GM19035 (cell line): ENCODE data around the gene BRSK2.

Source experiments
- ATAC-seq: cut with Tn5 transposase; IDR thresholded peaks from one replicate; pipeline ENCODE4 v1.9.1; 2021; ENCODE audit not compliant: unreplicated experiment

Gene BRSK2

DNA sequence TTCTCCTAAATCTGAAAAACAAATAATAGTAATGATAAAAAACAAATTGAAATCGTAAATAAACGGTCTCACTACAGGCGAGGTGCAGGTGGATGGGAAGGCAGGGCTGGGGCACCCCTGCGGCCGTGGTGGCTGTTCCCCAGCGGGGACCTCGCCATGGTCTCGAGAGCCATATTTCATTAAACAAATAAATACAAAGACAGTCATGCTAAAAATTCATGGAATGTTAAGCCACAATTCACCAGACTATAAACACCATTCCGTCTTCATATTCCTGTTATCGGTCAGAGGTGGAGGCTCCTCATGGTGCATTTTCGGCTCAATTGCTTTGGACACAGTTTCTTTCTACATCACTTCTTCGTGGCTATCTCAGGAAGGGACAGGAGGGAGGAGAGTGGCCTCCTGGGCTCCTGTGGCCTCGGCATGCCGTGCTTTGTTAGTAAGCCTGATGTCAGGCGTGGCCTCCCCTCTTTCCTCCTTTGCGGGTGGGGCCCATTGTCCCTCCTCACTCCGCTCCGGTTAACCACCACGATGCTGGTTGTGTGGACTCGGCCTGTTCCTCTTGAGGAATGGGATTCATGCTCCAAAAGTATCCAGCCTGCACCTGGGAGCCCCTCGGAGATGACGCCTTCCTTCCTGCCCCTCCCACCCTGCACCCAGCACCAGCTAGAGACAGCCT lies 16.1 kb upstream of the BRSK2 start:
- no peak for ATAC-seq

DNA sequence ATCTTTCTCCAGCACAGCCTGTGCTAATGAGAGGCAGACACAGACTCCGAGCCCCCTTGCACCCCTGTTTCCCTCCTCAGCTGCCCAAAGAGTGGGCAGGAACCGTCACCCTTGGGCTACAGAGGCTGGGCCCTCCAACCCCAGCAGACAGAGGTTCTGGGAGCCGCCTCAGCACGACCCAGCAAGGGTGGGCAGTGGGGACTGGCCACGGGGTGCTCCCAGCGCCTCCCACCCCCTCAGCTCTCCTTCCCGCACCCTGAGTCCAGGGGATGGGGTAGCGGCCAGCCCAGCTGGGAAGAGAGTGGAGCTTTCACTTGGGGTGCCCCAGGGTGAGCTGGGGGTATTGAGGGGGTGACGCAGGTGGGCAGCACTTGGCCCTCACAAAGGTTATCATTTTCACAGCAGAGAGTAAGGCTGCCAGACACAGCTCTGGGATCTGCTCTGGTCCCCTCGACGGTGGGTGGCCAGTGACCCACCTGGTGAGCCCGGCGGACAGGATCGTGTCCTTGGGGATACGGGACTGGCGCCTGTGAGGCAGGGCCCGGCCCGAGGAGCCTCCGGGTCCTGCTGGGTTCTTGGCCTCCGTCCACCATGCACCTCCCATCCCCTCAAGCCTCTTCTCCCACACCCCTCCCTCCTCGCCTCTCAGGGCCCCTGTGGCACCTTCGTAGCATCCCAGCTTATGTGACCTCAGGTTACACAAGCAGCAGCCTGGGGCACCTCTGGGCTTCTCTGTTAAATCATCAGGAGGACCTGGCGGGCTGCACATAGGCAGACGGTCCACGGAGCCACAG lies 14.4 kb upstream of the BRSK2 start:
- no peak for ATAC-seq

DNA sequence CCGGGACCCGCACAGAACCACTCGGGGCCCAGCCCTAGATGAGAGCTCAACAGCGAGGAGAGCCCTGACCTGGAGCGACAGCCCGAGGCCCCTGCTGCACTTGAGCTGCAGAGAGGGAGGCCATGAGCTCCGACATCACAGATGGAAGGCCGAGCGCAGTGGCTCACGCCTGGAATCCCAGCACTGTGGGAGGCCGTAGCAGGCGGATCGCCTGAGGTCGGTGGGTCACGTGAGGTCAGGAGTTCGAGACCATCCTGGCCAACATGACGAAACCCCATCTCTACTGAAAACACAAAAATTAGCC lies 13.8 kb upstream of the BRSK2 start:
- ATAC-seq, result no peak

DNA sequence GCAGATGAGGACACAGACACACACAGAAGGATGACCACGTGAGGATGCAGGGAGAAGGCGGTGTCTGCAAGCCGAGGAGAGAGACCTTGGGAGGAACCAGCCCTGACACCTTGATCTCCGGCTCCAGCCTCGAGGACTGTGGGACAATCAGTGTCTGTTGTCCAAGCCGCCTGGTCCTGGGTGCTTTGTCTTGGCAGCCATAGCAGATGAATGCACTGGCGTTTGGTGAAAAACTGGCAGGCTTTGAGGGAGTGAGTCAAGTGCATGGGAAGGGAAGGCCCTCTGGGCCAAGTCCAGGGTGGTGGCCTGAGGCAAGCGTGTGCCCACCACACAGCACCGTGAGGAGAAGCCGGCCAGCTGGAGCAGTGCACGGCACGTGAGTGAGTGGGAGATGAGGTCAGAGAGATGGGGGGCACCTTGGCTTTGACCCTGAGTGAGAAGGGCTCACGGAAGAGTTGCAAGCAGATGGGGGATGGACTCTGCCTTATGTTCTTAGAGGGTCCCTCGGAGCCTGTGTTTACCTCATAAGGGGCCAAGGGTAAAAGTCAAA lies 12.4 kb upstream of the BRSK2 start:
- no peak for ATAC-seq

DNA sequence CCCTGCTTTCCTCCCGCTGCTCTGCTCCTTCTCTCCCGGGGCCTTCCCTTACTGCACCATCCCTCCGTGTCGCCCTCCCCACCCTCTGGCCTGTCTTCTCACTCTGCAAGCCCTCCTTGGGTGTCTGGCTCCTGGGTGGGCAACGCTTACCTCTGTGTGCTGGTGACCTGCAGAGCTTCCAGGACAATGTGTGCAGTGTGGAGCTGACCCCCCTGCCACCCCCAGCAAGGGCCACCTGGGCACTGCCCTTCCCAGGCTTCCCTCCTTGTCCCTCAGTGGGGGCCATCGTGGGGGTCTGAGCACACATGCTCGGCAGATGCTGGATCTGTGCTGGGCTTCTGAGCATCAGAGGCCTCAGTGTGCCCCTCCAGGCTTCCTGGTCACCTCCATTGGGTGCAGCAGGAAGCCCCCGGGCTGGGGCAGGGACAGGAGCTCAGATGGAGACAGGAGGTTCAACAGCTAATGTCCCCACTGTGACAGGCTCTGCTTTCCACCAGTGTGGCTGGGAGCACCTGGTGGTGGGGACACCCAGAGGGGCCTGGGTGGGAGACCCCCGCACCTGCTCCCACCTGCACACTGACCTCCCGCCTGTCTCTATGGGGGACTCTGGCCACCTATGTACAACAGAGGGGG lies 7.8 kb upstream of the BRSK2 start:
- no peak for ATAC-seq

DNA sequence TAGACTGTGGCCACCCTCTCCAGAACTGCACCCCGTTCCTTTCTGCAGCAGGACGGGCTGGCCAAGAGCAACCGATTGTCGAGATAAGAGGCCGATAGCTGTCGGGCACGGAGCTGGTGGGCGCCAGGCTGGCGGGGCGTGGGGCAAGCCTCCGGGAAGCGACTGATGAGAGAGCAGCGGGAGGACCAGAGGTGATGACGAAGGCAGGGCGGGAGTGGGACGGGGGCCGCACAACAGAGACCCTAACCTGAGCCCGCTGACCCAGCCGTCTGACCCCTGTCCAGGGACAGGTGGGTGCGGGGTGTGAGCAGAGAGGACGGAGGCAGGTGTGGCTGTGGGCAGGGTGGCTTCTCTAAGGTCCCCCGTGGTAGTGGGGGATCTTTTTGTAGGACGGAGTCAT lies 7.3 kb upstream of the BRSK2 start:
- no peak for ATAC-seq

DNA sequence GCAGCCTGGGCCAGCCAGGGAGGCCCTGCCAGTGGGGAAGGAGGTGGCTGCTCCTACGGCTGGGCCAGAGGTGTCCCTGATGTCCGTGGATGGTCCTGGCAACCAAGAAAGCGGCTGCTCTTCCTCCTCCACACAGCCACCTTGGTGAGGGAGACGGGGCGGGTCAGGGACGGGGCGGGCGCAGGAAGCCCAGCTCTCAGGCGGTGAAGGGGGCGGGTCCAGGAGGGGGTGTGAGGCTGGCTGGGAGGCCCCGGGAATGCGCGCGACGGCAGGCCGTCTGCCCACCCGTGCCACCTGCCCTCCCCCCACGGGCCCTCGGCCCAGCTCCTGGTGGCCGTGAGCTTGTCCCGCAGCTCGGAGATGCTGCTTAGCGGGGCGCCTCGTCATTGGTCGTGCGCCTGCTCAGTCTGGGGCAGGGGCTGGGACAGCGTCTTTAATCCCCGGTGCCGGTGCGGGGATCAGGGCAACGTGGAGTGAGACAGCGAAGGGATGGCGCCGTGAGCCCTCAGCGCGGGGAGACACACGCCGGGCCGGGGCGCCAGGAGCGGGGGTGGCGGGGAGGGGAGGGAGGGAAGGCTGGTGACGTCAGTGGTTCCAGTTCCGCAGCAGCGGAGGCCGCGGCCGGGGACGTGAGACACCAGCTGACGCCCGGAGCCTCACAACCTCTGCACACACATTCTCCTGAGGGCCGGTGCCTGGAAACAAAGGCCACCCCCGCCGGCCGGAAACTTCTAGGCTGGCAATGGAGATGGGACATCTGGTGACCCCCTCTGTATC lies 6.7 kb upstream of the BRSK2 start:
- peak; percentile 80 for ATAC-seq

DNA sequence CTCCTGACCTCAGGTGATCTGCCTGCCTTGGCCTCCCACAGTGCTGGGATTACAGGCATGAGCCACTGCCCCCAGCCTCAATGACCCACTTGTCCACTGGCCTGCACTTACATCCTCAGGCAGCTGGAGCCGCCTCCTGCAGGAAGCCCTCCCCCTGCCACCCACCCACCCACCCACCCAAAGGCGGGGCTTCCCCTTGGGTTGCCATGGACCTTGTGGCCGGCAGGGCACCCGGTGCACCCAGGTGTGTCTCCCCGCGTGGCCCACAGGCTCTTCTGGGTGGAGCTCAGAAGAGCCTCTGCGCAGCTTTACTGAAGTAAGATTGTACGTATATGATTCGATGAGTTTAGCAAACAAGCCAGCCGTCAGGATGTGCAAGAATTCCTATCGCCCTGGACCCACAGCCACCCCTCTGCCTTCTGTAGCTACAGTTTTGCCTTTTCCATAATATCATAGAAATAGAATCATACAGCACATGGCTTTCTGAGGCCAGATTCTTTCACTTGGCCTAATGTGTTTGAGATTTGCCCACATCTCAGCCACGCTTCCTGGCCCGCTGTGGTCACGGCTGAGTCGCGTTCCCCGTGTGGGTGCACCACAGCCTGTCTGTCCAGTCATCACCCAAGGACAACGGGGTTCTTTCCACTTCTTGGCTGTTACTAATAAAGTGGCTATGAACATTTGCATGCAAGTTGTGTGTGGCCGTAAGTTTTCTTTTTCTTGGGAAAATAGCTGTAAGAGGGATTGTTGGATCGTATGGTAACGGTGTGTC lies 5.3 kb upstream of the BRSK2 start:
- no peak for ATAC-seq

DNA sequence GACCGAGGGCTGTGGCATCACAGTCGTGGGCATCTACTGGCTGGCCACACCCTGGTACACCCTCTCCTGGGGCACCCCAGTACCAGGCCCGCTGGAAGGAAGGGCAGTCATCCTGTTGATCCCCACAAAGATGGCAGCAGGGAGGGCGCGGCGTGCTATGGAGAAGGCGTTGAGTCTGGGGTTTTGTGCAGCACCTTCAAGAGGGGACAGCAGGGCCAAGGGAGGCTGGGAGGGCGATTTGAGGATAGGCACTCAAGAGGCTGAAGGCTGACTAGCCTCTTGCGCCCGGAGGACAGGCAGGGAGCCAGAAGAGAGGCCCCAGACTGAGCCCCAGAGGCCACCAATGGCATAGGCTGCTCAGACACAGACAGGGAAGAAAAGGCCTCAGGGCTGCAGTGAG lies 2.2 kb upstream of the BRSK2 start:
- no peak for ATAC-seq

DNA sequence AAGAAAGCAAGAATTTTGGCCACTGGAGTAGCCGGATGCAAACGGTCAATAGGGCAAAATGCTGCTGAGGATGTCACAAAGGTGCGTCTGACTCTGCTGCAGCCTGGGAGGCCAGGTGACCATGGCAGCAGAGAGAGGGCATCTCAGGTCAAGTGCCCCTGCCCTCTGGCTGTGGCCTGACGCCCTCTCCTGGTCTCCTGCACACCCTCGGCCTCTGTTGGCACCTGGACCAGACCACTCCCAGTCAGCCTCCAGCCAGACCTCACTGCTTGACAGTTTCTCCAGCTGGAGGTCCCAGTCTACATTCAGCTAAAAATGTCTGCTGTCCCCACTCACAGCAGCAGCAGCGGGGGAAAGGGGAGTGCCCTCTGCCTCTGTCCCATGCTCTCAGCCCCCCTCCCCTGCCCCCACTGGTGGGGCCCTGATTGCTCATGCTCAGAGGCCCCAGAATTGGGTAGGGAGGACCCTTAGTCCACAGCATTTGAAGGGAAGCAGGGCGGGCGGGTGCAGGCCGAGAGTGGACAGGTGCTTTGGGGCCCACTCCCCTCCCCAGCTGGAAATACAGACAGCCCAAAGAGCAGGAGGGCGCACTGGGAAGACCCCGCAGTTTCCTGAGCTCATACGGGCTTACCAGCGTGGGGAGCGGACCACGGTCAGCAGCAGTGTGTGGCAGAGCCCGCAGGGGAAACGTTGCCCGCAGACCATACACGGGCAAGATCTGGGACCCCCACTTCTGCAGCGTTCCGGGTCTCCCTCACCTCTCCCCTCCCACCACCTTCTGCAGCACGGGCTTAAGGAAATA lies 1.6 kb upstream of the BRSK2 start:
- ATAC-seq, result no peak

DNA sequence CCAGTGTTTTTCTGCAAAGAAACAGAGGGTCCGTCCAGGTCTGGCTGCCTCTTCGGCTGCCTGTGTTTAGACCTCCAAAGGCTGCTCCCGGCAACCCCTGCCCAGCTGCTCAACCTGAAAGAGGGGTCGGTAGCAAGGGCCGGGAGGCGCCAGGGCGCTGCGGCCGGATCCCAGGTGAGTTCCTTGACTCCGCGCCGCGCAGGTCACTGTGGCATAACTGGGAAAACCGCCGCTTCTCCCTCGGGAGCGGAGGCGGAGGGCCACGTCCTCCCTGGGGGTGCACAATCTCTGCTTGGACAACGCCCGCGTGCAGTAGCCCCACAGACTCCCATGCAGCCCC lies 1.0 kb upstream of the BRSK2 start:
- no peak for ATAC-seq

DNA sequence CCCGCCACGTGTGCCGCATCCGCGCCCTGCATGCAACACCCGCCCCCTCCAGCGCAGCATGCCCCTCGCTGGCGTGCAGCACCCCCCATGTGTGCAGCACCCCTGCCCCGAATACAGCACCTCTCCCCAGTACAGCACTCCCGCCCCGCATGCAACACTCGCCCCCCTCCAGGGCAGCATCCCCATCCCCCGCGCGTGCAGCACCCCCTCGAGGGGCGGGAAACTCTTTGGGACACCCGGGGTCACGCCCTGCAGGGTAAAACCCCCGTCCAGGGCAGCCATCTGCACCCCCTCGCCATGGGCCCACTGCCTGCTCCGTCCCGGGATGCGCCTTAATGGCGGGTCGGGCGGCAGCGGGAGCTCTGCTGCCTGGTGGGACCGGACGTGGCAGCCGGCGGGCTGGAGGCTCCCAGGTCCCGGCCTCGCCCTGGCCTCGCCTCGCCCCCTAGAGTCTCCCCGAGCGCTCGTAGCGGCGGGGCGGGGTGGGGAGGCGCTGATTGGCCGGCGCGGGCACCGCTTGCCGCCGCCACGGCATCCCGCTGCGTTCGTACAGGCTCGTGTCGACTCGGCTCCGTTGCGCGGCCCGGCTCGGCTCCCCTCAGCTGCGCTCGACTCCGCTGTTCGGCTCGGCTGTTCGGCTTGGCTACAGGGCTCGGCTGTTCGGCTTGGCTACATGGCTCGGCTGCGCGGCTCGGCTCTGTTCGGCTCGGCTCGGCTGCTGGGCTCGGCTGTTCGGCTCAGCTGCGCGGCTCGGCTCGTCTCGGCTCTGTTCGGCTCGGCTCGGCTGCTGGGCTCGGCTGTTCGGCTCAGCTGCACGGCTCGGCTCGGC lies 417 bp upstream of the BRSK2 start:
- ATAC-seq, result peak; percentile 93

DNA sequence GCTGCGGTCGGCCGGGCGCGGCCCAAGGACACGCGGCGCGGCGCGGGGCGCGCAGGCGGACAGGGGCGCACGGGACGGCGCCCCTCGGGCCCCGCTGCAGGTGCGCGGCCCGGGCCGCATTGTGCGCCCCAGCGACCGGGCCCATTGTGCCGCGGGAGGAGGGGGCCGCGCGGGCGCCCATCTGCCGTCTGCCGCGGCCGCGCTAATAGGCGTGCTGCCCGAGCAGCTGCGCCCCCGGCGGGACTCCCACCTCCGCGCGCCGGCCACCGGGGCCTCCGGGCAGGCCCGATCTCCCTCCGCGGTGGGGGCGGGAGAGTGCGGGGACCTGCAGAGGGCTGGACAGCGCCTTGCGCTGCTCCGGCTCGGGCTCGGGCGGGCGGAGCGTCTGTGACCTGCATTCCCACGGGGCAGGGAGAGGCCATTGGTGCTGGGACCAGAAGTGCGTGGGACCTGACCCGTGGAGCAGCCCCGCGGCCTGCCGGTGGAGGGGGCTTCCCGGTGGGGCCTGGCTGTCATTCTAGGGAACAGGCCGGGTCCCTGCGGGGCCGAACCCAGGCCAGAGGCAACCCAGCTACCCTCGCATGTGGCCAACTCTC lies 933 bp downstream of the BRSK2 start:
- no peak for ATAC-seq

DNA sequence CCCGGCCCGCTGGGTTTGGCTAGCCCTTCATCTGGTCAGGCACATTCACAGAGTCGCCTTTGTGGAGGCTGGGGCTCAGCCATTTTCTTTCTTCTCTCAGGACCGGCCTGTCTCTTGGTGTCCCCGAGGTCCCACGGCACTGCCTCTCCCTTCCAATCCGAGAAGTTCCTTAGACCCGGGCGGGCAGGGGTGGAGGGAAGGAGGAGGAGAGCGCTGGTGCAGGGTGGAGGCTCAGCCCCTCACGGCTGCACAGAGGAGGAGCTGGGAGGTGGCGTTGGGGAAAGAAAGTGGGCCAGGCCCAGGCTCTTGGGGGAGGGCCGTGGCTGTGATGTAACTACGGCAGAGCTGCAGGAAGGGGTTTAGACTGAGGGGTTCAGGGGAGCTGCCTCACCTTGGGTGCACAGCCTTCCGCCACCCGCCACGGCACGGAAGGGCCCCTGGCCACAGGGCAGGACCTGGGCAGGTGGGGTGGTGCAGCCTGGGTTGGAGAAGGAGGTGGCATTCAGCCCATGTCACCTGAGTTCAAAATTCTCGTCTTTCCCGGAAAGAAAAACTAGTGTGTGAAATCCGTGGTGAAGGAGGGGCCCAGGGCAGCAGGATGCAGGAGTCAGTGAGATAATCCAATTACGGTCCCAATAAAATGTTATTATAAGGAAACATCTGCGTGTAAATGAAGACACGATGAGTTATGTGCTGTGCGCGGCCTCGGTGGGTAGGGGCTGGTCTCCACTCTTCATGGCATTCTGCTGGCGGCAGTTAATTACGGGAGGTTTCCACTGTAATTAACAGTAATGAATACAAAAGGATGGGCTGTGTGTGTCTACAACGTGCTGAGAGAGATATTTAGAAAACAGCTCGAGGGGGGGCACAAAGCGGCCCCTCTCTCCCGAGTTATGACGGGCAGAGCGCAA lies 1.7 kb downstream of the BRSK2 start:
- no peak for ATAC-seq

DNA sequence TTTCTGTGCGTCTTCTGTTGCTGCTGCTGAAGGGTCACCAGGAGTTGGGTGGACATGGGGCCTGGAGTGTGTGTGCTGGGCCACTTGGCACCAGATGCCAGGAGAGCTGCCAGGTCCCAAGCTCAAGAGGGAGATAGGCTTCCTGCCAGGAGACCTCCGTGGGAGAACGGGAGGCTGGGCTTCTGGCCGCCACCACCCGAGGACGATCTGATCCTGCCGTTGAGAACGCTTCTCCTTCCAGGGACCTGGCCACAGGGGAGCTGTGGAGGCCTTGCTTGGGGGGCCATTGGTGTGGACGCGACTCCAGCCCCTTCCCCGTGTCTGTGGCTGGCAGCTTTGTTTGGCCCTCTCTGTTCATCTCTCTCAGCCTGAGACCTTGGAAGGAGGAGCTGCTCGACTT lies 2.4 kb downstream of the BRSK2 start:
- no peak for ATAC-seq

DNA sequence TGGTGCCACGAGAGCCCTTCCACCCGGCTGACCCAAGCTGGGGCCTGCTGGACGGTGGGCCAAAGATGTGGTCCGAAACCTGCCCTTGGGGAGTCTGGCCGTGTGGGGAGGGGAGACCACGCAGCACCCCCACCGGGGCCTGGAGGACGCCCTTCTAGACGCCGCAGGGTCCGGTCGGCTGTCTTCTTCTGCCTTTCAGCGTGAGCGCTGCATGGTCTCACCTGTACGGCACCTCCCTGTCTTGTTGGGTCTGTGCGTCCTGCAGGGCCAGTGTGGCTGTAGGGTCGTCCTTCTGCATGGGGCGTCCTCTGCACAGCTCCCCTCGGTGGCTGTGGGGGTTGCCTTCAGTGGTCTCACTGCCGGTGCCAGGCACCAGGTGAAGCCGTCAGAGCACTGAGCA lies 2.8 kb downstream of the BRSK2 start:
- ATAC-seq, result no peak

DNA sequence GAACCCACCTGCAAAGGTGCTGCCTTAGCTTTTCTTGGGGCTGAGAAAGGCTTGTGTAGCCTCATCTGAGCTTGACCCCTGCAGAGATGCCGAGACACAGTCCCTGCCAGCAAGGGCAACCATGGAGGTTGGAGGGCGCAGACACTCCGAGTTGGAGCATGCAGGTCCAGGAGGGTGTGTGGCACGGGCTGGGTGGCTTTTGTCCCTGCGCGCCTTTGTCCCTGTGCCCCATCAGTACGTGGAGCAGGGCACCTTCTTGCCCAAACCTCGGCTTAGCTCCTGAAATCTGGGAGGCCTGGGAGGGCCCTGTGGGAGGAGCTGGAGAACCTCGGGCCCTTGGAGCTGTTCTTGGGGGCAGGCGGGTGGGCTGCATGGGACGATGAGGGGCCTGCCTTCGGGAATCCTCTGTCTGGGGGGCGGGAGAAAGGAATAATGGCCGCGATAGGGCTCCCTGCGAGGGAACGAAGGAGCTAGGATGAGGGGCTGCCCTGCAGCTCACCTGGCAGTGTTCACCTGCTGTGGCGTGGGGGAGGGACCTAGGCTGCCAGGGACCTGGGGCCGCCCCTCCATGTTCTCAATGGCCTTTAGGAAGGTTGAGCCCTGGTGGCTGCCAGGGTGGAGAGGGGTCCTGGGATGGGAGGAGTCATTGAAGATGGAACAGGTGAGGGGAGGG lies 3.4 kb downstream of the BRSK2 start:
- ATAC-seq, result no peak
